K562 (cell line): ENCODE measurements around the gene FOXN1. TPM values are rescaled to one million over a fixed set of nuclear protein-coding genes. Genes with fewer than 3 reads are reported as not detected.

Source experiments
- ATAC-seq: fragments of 200-7000 bp; cut with Tn5 transposase; 3 replicates; pipeline ENCODE4 v1.9.1; 2020; ENCODE audit warnings: moderate library complexity
- BruUV-seq: library from RNA; stranded (reverse); fragments of 400-500 nt; replicated peaks from 2 replicates; lab custom pipeline; 2021; lab: Mats Ljungman, UMichigan
- CTCF ChIA-PET: fragments of 300-600 bp; formaldehyde crosslinking; extraction: SDS; loops from one replicate; lab custom pipeline; 2021; ENCODE audit warnings: low intra/inter-chr PET ratio; lab: Yijun Ruan, JAX
- POLR2A ChIA-PET: fragments of 300-600, 350-650 bp; sonication (Branson Sonifier 250); formaldehyde crosslinking; extraction: SDS; loops from one replicate; lab custom pipeline; 2021; ENCODE audit warnings: antibody characterized with exemption, inconsistent platforms; lab: Yijun Ruan, JAX
- DNase-seq, 4 experiments: peaks; one replicate each; pipeline versions ENCODE4 v3.0.0 to v3.0.0-alpha.2; 2011 to 2018; ENCODE audit warnings: low spot score in 3 of 4, mixed read lengths in 3 of 4; ENCODE audit errors: extremely low read depth in 1 of 4
- FAIRE-seq: peaks from 2 replicates; lab custom pipeline; 2011; peaks lifted over from hg19 to GRCh38; lab: Jason Lieb, UNC
- H2AFZ ChIP-seq: 2 replicates; pipeline ENCODE4 v1.6.0; 2011; ENCODE audit warnings: low read depth, low read length, control low read depth, inconsistent platforms
- H3K27ac ChIP-seq: fragments of 200-600 bp; 3 replicates; pipeline ENCODE4 v1.8.0; 2011; ENCODE audit warnings: low read depth, mild to moderate bottlenecking, control low read depth, inconsistent platforms, low read length, moderate library complexity, mixed read lengths; ENCODE audit errors: extremely low read depth
- H3K27me3 ChIP-seq, 2 experiments: fragments of 300-600 bp in 1 of 2; 2 replicates in 1 of 2; 3 replicates in 1 of 2; pipeline versions ENCODE4 v1.6.0 to v1.8.0; 2011; ENCODE audit warnings: inconsistent platforms in 2 of 2, low read length in 2 of 2, mild to moderate bottlenecking in 1 of 2, mixed read lengths in 1 of 2, moderate library complexity in 1 of 2; ENCODE audit not compliant: control insufficient read depth in 2 of 2, insufficient read depth in 2 of 2
- H3K36me3 ChIP-seq: fragments of 300-600 bp; 3 replicates; pipeline ENCODE4 v1.8.0; 2011; ENCODE audit warnings: mild to moderate bottlenecking, low read length, inconsistent platforms; ENCODE audit not compliant: control insufficient read depth, insufficient read depth
- H3K4me1 ChIP-seq, 2 experiments: fragments of 200-600 bp in 1 of 2; replicated peaks in 1 of 2; 2 replicates in 1 of 2; 3 replicates in 1 of 2; pipeline versions ENCODE4 v1.5.1 to v1.8.0; 2011; ENCODE audit warnings: inconsistent platforms in 2 of 2, low read length in 2 of 2, mild to moderate bottlenecking in 1 of 2, mixed read lengths in 1 of 2, moderate library complexity in 1 of 2; ENCODE audit not compliant: control insufficient read depth in 2 of 2, insufficient read depth in 2 of 2
- H3K4me2 ChIP-seq: 2 replicates; pipeline ENCODE4 v1.6.1; 2011; ENCODE audit warnings: low read length, control low read depth, inconsistent platforms, mixed read lengths; ENCODE audit not compliant: insufficient read depth
- H3K4me3 ChIP-seq: fragments of 200-600 bp; sonication (generic), shearing (Covaris generic); 2 replicates; pipeline ENCODE4 v1.5.1; 2016; ENCODE audit warnings: control low read depth, inconsistent platforms
- H3K79me2 ChIP-seq: fragments of 200-600 bp; 3 replicates; pipeline ENCODE4 v1.8.0; 2011; ENCODE audit warnings: low read length, inconsistent platforms; ENCODE audit not compliant: control insufficient read depth, insufficient read depth
- H3K9ac ChIP-seq, 2 experiments: 2 replicates each; pipeline versions ENCODE4 v1.6.0 to v1.6.1; 2011; ENCODE audit warnings: low read depth in 2 of 2, low read length in 2 of 2, control low read depth in 1 of 2, inconsistent platforms in 1 of 2, mild to moderate bottlenecking in 1 of 2, mixed read lengths in 1 of 2; ENCODE audit not compliant: insufficient read depth in 1 of 2
- H3K9me1 ChIP-seq: one replicate; pipeline ENCODE4 v1.6.0; 2011; ENCODE audit warnings: inconsistent platforms, mild to moderate bottlenecking, low read length, moderate library complexity; ENCODE audit not compliant: control insufficient read depth, insufficient read depth
- H3K9me3 ChIP-seq: replicated peaks from 2 replicates; pipeline ENCODE4 v1.5.1; 2011; ENCODE audit warnings: low read depth, low read length, inconsistent platforms; ENCODE audit not compliant: control insufficient read depth, insufficient read depth
- H4K20me1 ChIP-seq: replicated peaks from 2 replicates; pipeline ENCODE4 v1.6.1; 2011; ENCODE audit warnings: low read length, inconsistent platforms, mixed read lengths; ENCODE audit not compliant: control insufficient read depth, insufficient read depth
- GTF2F1 ChIP-seq: IDR thresholded peaks from 2 replicates; pipeline ENCODE4 v1.6.1; 2011; ENCODE audit warnings: low read depth, low read length, improper control_type of control experiment
- RFX7 ChIP-seq: fragments of 250-450 bp; sonication (Bioruptor Pico); IDR thresholded peaks from 2 replicates; pipeline ENCODE4 v1.5.1; 2021; ENCODE audit warnings: mild to moderate bottlenecking
- TAF15 ChIP-seq: fragments of 200-400 bp; formaldehyde crosslinking; IDR thresholded peaks from 2 replicates; pipeline ENCODE4 v1.6.1; 2017; ENCODE audit warnings: mild to moderate bottlenecking, low read depth, low read length, moderate library complexity
- TAF9B ChIP-seq: fragments of 450-650 bp; IDR thresholded peaks from 2 replicates; pipeline ENCODE4 v1.6.1; 2018; ENCODE audit warnings: mild to moderate bottlenecking; ENCODE audit not compliant: partially characterized antibody
- XRCC3 ChIP-seq: fragments of 450-650 bp; IDR thresholded peaks from 2 replicates; pipeline ENCODE4 v1.6.1; 2017; ENCODE audit warnings: mild to moderate bottlenecking, moderate library complexity
- ZNF280A ChIP-seq: fragments of 450-650 bp; IDR thresholded peaks from 2 replicates; pipeline ENCODE4 v1.6.1; 2018; ENCODE audit warnings: mild to moderate bottlenecking, low read depth; ENCODE audit not compliant: partially characterized antibody
- WGBS: fragments of 100-300 bp; shearing (Covaris generic); methylation state at CpG from one replicate; pipeline ENCODE4 v1.1.6; 2016; ENCODE audit warnings: low coverage, mixed read lengths; ENCODE audit not compliant: insufficient coverage; ENCODE audit errors: missing lambda C conversion rate; 5-methylcytosine and 5-hydroxymethylcytosine counted together
- in situ Hi-C: fragments of 300-500 bp; cut with MboI; formaldehyde crosslinking; loops from 4 replicates; pipeline ENCODE4 v1.15.0; 2018; ENCODE audit warnings: inconsistent platforms, mixed read lengths
- intact Hi-C: fragments of 100-400 bp; cut with micrococcal nuclease; formaldehyde crosslinking; loops from 2 replicates; pipeline ENCODE4 v1.14.2; 2022
- polyA plus RNA-seq, 8 experiments: library from polyadenylated mRNA; depleted of rRNA in 4 of 8; stranded (reverse) in 5 of 8; unstranded in 3 of 8; fragments of >200 nt; fragmentation: Nextera tagmentation in 2 of 8; fragmentation: Illumina TruSeq in 1 of 8; extraction: Ambion mirVana in 2 of 8; extraction: Trizol in 1 of 8; gene quantifications; 2 replicates each; pipeline versions ENCODE4 v1.2.1 to v1.2.3, GENCODE V29; 2011 to 2014; ENCODE audit warnings: inconsistent platforms in 1 of 8, missing spikeins in 1 of 8
- total RNA-seq, 7 experiments: library from RNA; depleted of rRNA in 6 of 7; stranded (reverse); fragments of >200 nt in 6 of 7; fragmentation: Illumina TruSeq in 2 of 7; extraction: Trizol in 2 of 7; gene quantifications; 2 replicates each; pipeline versions ENCODE4 v1.2.1 to v1.2.3, GENCODE V29; 2011 to 2021; ENCODE audit warnings: low replicate concordance in 1 of 7

FOXN1 gene
- total and polyA plus RNA-seq, 9 of the 15 experiments (the other 6 are each of a cell fraction or from before 2014, with no cell fraction given), result not detected

- intact Hi-C loops (no loop called here), in situ Hi-C loops (no loop called here)
- CTCF ChIA-PET, result interaction anchor here (2.9 to 4.5 kb wide), 2 partner anchors 48 to 120 kb away, joined by 16 to 69 read pairs; partner anchors contain the start of gene RSKR
- peaks cover 6 to 50% of the 10 kb centered on the region in 2 experiments; a peak in 3 of 5 replicates for H3K27me3 ChIP-seq
- no peak overlapping the region for H3K9ac ChIP-seq
- ATAC-seq, result no peak
- under 1% methylated on average over 8 of the region's 9 CpGs for WGBS
- TF ChIP-seq XRCC3 (no peak), TAF15 (no peak), ZNF280A (no peak), GTF2F1 (no peak), RFX7 (CRISPR knock-in tag) (no peak), TAF9B (no peak)
- no peaks in the 10 kb centered on the region for H3K36me3 ChIP-seq
- POLR2A ChIA-PET, result no interaction called here
- no peak overlapping the region for H3K4me2 ChIP-seq
- H3K9me1 ChIP-seq, result no peaks in the 10 kb centered on the region
- no peak for FAIRE-seq
- H3K9me3 ChIP-seq, result no peaks in the 10 kb centered on the region
- H3K27ac ChIP-seq, result no peak overlapping the region
- no peak overlapping the region for H2AFZ ChIP-seq
- no peak overlapping the region for H3K4me3 ChIP-seq
- peaks cover 0 to 2% of the 10 kb centered on the region in 2 experiments; a peak in 1 of 5 replicates for H3K4me1 ChIP-seq
- BruUV-seq, result no TSS peak
- peaks cover 13% of the 10 kb centered on the region; the same call in 1 of the 2 replicates for H4K20me1 ChIP-seq
- H3K79me2 ChIP-seq, result no peaks in the 10 kb centered on the region
- no peak for DNase-seq
These were observed 12.7 kb upstream of the FOXN1 start for GRCh38 chr17:28493460-28493859.
